Stimulated activated CD4-positive, alpha-beta T cell treated with anti-CD3 and anti-CD28 coated beads, Interleukin-4, amount 100 ng/mL, for 4 hours (primary cell): ENCODE measurements around the gene ITGB6.
A peak's percentile ranks its signal among the peaks of the same experiment; 100 is the strongest.

ENCODE experiments used
- DNase-seq, 2 experiments: peaks; one replicate each; pipeline ENCODE4 v3.0.0-alpha.2; 2020

Gene ITGB6

GRCh38 chr2:160199683-160200389 lies at the start of gene ITGB6:
ITGB6 (minus strand) TSS chr2:160200272; CDS start chr2:160200063, 209 bp downstream.
- DNase-seq: no peak

GRCh38 chr2:160247296-160248035 lies 47.4 kb upstream of the ITGB6 start:
- DNase-seq: no peak

GRCh38 chr2:160246356-160246755 lies 46.3 kb upstream of the ITGB6 start:
- no peak for DNase-seq

GRCh38 chr2:160245614-160246155 lies 45.6 kb upstream of the ITGB6 start:
- no peak for DNase-seq

GRCh38 chr2:160242893-160243564 lies 43.0 kb upstream of the ITGB6 start:
- DNase-seq: no peak

- no peak for DNase-seq
Observed at GRCh38 chr2:160241251-160242137, 41.4 kb upstream of the ITGB6 start.

GRCh38 chr2:160239436-160239835 lies 39.4 kb upstream of the ITGB6 start:
- DNase-seq: no peak

GRCh38 chr2:160238392-160238791 lies 38.3 kb upstream of the ITGB6 start:
- DNase-seq: no peak

GRCh38 chr2:160232905-160233475 lies 32.9 kb upstream of the ITGB6 start:
- no peak for DNase-seq

GRCh38 chr2:160229591-160229990 lies 29.5 kb upstream of the ITGB6 start:
- no peak for DNase-seq

- DNase-seq: no peak
Observed at GRCh38 chr2:160228141-160228917, 28.3 kb upstream of the ITGB6 start.

GRCh38 chr2:160227293-160227915 lies 27.3 kb upstream of the ITGB6 start:
- DNase-seq: no peak

GRCh38 chr2:160226367-160226766 lies 26.3 kb upstream of the ITGB6 start:
- DNase-seq: no peak

GRCh38 chr2:160225722-160226121 lies 25.6 kb upstream of the ITGB6 start:
- DNase-seq: no peak

- DNase-seq: no peak
Observed at GRCh38 chr2:160224507-160224906, 24.4 kb upstream of the ITGB6 start.

GRCh38 chr2:160224060-160224459 lies 24.0 kb upstream of the ITGB6 start:
- DNase-seq: peak in 1 of 2 experiments; percentile 40

- no peak for DNase-seq
Observed at GRCh38 chr2:160223560-160223959, 23.5 kb upstream of the ITGB6 start.

- no peak for DNase-seq
Observed at GRCh38 chr2:160222546-160223283, 22.6 kb upstream of the ITGB6 start.

GRCh38 chr2:160221391-160222276 lies 21.6 kb upstream of the ITGB6 start:
- DNase-seq: no peak
